GM13977 (cell line): ENCODE measurements around the gene PAXX.

Source experiments
- DNase-seq: peaks from one replicate; pipeline ENCODE4 v3.0.0; 2012; ENCODE audit warnings: low spot score
- CTCF ChIP-seq: IDR thresholded peaks from 2 replicates; pipeline ENCODE4 v1.5.1; 2012; ENCODE audit warnings: mild to moderate bottlenecking, control low read depth; ENCODE audit not compliant: insufficient read depth; ENCODE audit errors: extremely low read depth, missing control alignments
- in situ Hi-C: fragments of 300-500 bp; cut with MboI; formaldehyde crosslinking; loops from one replicate; pipeline ENCODE4 v1.12.0; 2022; ENCODE audit warnings: low sequenced_read_pairs, low pct_unique_long_range_greater_than_20kb, mixed read lengths, inconsistent platforms; ENCODE audit not compliant: unreplicated experiment

PAXX gene

GRCh38 chr9:136965771-136966484, 26.3 kb upstream of the PAXX start:
- in situ Hi-C loops: no loop called here
- no peak for TF ChIP-seq CTCF
- no peak for DNase-seq

DNA sequence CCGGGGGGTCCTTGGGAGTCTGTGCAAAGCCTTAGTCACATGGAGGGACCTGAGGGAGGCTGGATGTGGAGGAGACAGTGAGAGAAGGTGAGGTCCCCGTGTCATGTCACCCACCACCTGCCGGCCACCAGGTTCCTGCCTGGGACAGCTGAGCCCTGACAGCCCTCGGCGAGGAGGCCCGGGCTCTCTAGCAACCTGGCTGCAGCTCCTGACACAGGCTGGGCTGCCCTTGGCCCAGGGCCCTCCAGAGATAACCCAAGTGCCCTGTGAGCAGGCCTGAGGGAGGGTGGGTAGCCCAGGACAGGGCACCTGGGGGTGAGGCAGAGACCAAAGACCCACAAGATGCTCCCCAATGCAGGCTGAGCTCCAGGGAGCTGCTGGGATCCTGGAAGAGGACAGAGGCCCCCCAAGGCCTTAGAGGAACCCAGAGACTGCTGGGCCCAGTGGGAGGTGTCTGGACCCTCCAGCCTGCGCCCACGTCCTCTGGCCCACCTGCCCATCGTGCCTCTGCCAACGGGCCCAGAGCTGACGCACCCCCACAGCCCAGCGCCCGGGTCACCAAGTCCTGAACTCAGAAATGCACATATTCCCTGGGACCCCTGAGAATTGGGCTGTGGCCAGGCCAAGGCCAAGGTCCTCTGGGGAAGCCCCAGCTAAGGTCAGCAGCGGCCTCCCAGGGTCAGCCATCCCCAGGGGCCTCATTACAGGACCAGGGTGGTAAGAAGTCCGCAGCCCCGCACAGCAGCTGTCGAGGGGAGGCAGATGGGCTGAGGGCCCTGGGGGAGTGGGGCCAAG, 23.7 kb upstream of the PAXX start:
- DNase-seq: no peak
- TF ChIP-seq CTCF: no peak
- in situ Hi-C loops: no loop called here

DNA sequence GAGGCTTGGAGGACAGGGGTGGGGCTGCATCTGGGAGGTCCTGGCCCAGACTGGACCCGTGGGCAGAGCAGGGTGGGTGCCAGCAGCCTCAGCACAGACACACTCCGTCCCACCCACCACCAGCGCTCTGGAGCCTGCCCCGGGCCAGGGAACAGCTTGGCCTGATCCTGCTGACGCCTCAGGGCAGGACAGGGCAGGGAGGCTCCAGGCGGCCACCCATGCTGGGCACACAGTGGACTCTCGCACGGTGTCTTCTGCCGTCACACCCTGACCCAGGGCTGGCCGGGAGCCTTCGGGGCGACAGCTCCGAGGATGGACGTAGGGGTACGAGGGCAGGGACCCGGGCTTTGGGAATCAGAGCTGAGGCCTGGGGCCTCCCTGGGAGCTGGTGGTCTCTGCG, 23.1 kb upstream of the PAXX start:
- no peak for TF ChIP-seq CTCF
- DNase-seq: no peak
- in situ Hi-C loops: no loop called here

GRCh38 chr9:136969774-136970173, 22.4 kb upstream of the PAXX start:
- DNase-seq: no peak
- no peak for TF ChIP-seq CTCF
- in situ Hi-C loops: no loop called here

GRCh38 chr9:136970361-136970760, 21.9 kb upstream of the PAXX start:
- no peak for TF ChIP-seq CTCF
- in situ Hi-C loops: no loop called here
- DNase-seq: no peak

DNA sequence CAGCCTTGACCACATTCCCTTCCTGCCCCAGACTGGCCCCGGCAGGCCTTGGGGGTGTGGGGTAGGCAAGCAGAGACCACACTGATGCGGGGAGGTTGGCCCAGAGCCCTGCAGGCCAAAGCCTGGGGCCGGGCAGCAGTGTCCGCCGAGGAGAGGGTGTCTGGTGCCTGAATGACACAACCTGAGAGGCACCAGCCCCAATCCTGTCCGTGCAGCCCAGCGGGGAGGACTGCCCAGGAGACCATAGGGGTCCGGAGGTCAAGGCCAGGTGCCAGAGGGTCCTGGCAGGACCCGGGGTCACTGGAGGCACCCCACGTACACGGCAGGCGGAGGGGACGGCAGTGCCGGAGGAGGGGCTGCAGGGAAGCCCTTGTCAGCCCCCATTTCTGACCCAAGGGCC, 20.5 kb upstream of the PAXX start:
- in situ Hi-C loops: no loop called here
- TF ChIP-seq CTCF: no peak

More for the DNA sequence above, 20.5 kb upstream of the PAXX start:
- no peak for DNase-seq
